GM23338 (cell line): ENCODE data around the gene F8A3. TPM values are rescaled to one million over a fixed set of nuclear protein-coding genes. Genes with fewer than 3 reads are reported as not detected.

Source experiments
- ATAC-seq: fragments of 200-7000 bp; cut with Tn5 transposase; 3 replicates; pipeline ENCODE4 v1.9.1; 2020
- DNase-seq: peaks from one replicate; pipeline ENCODE4 v3.0.0-alpha.2; 2015; ENCODE audit warnings: low spot score
- H2AFZ ChIP-seq: fragments of 200-600 bp; sonication (generic); 2 replicates; pipeline ENCODE4 v1.8.0; 2016; ENCODE audit warnings: antibody characterized with exemption, mild to moderate bottlenecking, moderate library complexity
- H3F3A ChIP-seq: fragments of 200-600 bp; sonication (generic); replicated peaks from 2 replicates; pipeline ENCODE4 v1.8.0; 2017; ENCODE audit warnings: antibody characterized with exemption, mixed run types, low read depth
- H3K27ac ChIP-seq: fragments of 200-600 bp; sonication (generic); 2 replicates; pipeline ENCODE4 v1.6.1; 2016; ENCODE audit warnings: low read depth
- H3K27me3 ChIP-seq: fragments of 200-600 bp; sonication (generic); 2 replicates; pipeline ENCODE4 v1.8.0; 2016; ENCODE audit warnings: mild to moderate bottlenecking, mixed run types, moderate library complexity; ENCODE audit not compliant: insufficient read depth
- H3K36me3 ChIP-seq: fragments of 200-600 bp; sonication (generic); 2 replicates; pipeline ENCODE4 v1.8.0; 2016; ENCODE audit warnings: mild to moderate bottlenecking; ENCODE audit not compliant: insufficient read depth
- H3K4me1 ChIP-seq: fragments of 200-600 bp; sonication (generic); 2 replicates; pipeline ENCODE4 v1.8.0; 2016; ENCODE audit warnings: mild to moderate bottlenecking, moderate library complexity; ENCODE audit not compliant: insufficient read depth
- H3K4me2 ChIP-seq: fragments of 200-600 bp; sonication (generic); 2 replicates; pipeline ENCODE4 v1.7.1; 2017; ENCODE audit warnings: mixed run types
- H3K4me3 ChIP-seq: fragments of 200-600 bp; sonication (generic); 2 replicates; pipeline ENCODE4 v1.6.1; 2016; ENCODE audit warnings: mixed run types
- H3K79me2 ChIP-seq: fragments of 200-600 bp; sonication (generic); replicated peaks from 2 replicates; pipeline ENCODE4 v1.8.0; 2017; ENCODE audit warnings: mild to moderate bottlenecking; ENCODE audit not compliant: insufficient read depth
- H3K9me2 ChIP-seq: fragments of 200-600 bp; sonication (generic); 2 replicates; pipeline ENCODE4 v1.8.0; 2017; ENCODE audit not compliant: insufficient read depth
- H4K20me1 ChIP-seq: fragments of 200-600 bp; sonication (generic); replicated peaks from 2 replicates; pipeline ENCODE4 v1.8.0; 2017; ENCODE audit warnings: mild to moderate bottlenecking; ENCODE audit not compliant: insufficient read depth
- H3K27ac Mint-ChIP-seq: 2 replicates; pipeline ENCODE4 v1.8.0; 2020; ENCODE audit warnings: inconsistent platforms, mild to moderate bottlenecking, moderate library complexity, mixed read lengths
- H3K27me3 Mint-ChIP-seq: 3 replicates; pipeline ENCODE4 v1.8.0; 2022; ENCODE audit warnings: low read depth, mild to moderate bottlenecking, moderate library complexity, mixed read lengths, inconsistent platforms; ENCODE audit not compliant: insufficient read depth, poor library complexity
- H3K36me3 Mint-ChIP-seq: 3 replicates; pipeline ENCODE4 v1.8.0; 2021; ENCODE audit warnings: low read depth, mild to moderate bottlenecking, inconsistent platforms, moderate library complexity, mixed read lengths
- H3K4me1 Mint-ChIP-seq: 3 replicates; pipeline ENCODE4 v1.8.0; 2020; ENCODE audit warnings: mild to moderate bottlenecking, inconsistent platforms, mixed read lengths
- H3K4me3 Mint-ChIP-seq: 3 replicates; pipeline ENCODE4 v1.8.0; 2021; ENCODE audit warnings: moderate library complexity, mild to moderate bottlenecking, inconsistent platforms, mixed read lengths
- H3K9me3 Mint-ChIP-seq: 3 replicates; pipeline ENCODE4 v1.8.0; 2020; ENCODE audit warnings: moderate library complexity, mild to moderate bottlenecking, inconsistent platforms, mixed read lengths
- CREB1 ChIP-seq: fragments of 250-450 bp; sonication (Bioruptor Pico); IDR thresholded peaks from 2 replicates; pipeline ENCODE4 v1.5.0; 2020; ENCODE audit warnings: low read depth, mild to moderate bottlenecking, moderate library complexity
- EZH2 ChIP-seq: fragments of 200-600 bp; sonication (generic); IDR thresholded peaks from one replicate; pipeline ENCODE4 v1.8.0; 2017; ENCODE audit warnings: antibody characterized with exemption, mild to moderate bottlenecking, low read depth; ENCODE audit not compliant: unreplicated experiment
- EZH2phosphoT487 ChIP-seq: fragments of 200-600 bp; sonication (generic); IDR thresholded peaks from one replicate; pipeline ENCODE4 v1.8.1; 2018; ENCODE audit warnings: antibody characterized with exemption; ENCODE audit not compliant: unreplicated experiment
- NANOG ChIP-seq: IDR thresholded peaks from 2 replicates; pipeline ENCODE4 v1.6.1; 2016; ENCODE audit warnings: antibody characterized with exemption, borderline replicate concordance
- STAT1 ChIP-seq: IDR thresholded peaks from one replicate; pipeline ENCODE4 v1.6.1; 2016; ENCODE audit warnings: antibody characterized with exemption; ENCODE audit not compliant: unreplicated experiment
- ZNF114 ChIP-seq: fragments of 250-450 bp; sonication (Bioruptor Pico); IDR thresholded peaks from 2 replicates; pipeline ENCODE4 v1.5.0; 2020; ENCODE audit warnings: mild to moderate bottlenecking, moderate library complexity
- polyA plus RNA-seq: library from polyadenylated mRNA; unstranded; fragments of >200 nt; fragmentation: Nextera tagmentation; extraction: Ambion mirVana; gene quantifications from 2 replicates; pipeline ENCODE4 v1.2.1, GENCODE V29; 2016
- total RNA-seq: library from RNA; depleted of rRNA; stranded (reverse); fragments of >200 nt; shearing (Covaris generic); gene quantifications from 2 replicates; pipeline ENCODE4 v1.2.3, GENCODE V29; 2014
- TF ChIP-seq, protein P1 (sequence below), 2 experiments: fragments of 200-600 bp in 1 of 2; sonication (generic) in 1 of 2; conservative IDR thresholded peaks; 2 replicates each; pipeline versions ENCODE4 v1.5.1 to v1.6.1; 2016 to 2017; ENCODE audit warnings: antibody characterized with exemption in 2 of 2, low read depth in 2 of 2, mild to moderate bottlenecking in 2 of 2, moderate library complexity in 1 of 2
- TF ChIP-seq, protein P2 (sequence below): IDR thresholded peaks from 2 replicates; pipeline ENCODE4 v1.6.1; 2016; ENCODE audit warnings: antibody characterized with exemption
- TF ChIP-seq, protein P3 (sequence below): fragments of 250-450 bp; sonication (Bioruptor Pico); IDR thresholded peaks from 2 replicates; pipeline ENCODE4 v1.5.0; 2020; ENCODE audit warnings: mild to moderate bottlenecking, moderate library complexity
- TF ChIP-seq, protein P4 (sequence below): IDR thresholded peaks from one replicate; pipeline ENCODE4 v1.6.1; 2018; ENCODE audit warnings: antibody characterized with exemption; ENCODE audit not compliant: unreplicated experiment

Gene F8A3
- total and polyA plus RNA-seq, 2 experiments from 2014 or later = 0.87 TPM; not detected in 1

DNA sequence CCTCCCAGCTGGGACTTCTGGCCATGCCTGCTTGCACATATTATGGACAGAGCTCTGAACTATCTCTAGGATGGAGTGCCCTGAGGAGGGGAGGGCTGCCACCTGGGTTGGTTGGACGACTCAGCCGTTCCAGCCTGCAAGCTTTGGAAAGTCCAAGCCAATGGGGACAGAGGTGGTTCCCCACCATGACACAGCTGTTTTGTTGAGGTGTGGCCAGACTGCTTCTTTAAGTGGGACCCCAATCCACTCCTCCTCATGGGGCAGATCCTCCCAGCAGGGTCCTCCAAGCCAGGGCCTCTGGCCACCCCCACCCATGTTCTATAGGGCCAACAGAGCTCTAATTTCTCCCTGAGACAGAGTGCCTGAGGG is 22.7 kb downstream of the F8A3 start:
- Histone ChIP-seq H3F3A (no peaks in the 10 kb centered on the region), H4K20me1 (no peaks in the 10 kb centered on the region), H3K36me3 (no peaks in the 10 kb centered on the region), H3K27me3 (no peaks in the 10 kb centered on the region), H2AFZ (no peak overlapping the region), H3K4me3 (no peak overlapping the region), H3K9me2 (no peaks in the 10 kb centered on the region), H3K79me2 (no peaks in the 10 kb centered on the region), H3K4me1 (no peaks in the 10 kb centered on the region), H3K4me2 (no peak overlapping the region), H3K27ac (no peak overlapping the region)
- Mint-ChIP-seq H3K4me3 (no peak overlapping the region), H3K27me3 (no peaks in the 10 kb centered on the region), H3K36me3 (peaks cover 5% of the 10 kb centered on the region; the same call in 2 of the 3 replicates), H3K4me1 (no peaks in the 10 kb centered on the region), H3K9me3 (peaks cover 26% of the 10 kb centered on the region), H3K27ac (no peak overlapping the region)
- DNase-seq (no peak), ATAC-seq (no peak)
- TF ChIP-seq NANOG (no peak), STAT1 (no peak), CREB1 (CRISPR knock-in tag) (no peak), EZH2 (no peak), ZNF114 (CRISPR knock-in tag) (no peak), EZH2phosphoT487 (no peak)
- TF ChIP-seq, protein P1, sequence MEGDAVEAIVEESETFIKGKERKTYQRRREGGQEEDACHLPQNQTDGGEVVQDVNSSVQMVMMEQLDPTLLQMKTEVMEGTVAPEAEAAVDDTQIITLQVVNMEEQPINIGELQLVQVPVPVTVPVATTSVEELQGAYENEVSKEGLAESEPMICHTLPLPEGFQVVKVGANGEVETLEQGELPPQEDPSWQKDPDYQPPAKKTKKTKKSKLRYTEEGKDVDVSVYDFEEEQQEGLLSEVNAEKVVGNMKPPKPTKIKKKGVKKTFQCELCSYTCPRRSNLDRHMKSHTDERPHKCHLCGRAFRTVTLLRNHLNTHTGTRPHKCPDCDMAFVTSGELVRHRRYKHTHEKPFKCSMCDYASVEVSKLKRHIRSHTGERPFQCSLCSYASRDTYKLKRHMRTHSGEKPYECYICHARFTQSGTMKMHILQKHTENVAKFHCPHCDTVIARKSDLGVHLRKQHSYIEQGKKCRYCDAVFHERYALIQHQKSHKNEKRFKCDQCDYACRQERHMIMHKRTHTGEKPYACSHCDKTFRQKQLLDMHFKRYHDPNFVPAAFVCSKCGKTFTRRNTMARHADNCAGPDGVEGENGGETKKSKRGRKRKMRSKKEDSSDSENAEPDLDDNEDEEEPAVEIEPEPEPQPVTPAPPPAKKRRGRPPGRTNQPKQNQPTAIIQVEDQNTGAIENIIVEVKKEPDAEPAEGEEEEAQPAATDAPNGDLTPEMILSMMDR (conservative IDR thresholded peaks at IDR 0.05; ENCODE audit: low read depth in 2 of 2) = no peak
- TF ChIP-seq, protein P2, sequence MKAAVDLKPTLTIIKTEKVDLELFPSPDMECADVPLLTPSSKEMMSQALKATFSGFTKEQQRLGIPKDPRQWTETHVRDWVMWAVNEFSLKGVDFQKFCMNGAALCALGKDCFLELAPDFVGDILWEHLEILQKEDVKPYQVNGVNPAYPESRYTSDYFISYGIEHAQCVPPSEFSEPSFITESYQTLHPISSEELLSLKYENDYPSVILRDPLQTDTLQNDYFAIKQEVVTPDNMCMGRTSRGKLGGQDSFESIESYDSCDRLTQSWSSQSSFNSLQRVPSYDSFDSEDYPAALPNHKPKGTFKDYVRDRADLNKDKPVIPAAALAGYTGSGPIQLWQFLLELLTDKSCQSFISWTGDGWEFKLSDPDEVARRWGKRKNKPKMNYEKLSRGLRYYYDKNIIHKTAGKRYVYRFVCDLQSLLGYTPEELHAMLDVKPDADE = no peak
- TF ChIP-seq, protein P3, sequence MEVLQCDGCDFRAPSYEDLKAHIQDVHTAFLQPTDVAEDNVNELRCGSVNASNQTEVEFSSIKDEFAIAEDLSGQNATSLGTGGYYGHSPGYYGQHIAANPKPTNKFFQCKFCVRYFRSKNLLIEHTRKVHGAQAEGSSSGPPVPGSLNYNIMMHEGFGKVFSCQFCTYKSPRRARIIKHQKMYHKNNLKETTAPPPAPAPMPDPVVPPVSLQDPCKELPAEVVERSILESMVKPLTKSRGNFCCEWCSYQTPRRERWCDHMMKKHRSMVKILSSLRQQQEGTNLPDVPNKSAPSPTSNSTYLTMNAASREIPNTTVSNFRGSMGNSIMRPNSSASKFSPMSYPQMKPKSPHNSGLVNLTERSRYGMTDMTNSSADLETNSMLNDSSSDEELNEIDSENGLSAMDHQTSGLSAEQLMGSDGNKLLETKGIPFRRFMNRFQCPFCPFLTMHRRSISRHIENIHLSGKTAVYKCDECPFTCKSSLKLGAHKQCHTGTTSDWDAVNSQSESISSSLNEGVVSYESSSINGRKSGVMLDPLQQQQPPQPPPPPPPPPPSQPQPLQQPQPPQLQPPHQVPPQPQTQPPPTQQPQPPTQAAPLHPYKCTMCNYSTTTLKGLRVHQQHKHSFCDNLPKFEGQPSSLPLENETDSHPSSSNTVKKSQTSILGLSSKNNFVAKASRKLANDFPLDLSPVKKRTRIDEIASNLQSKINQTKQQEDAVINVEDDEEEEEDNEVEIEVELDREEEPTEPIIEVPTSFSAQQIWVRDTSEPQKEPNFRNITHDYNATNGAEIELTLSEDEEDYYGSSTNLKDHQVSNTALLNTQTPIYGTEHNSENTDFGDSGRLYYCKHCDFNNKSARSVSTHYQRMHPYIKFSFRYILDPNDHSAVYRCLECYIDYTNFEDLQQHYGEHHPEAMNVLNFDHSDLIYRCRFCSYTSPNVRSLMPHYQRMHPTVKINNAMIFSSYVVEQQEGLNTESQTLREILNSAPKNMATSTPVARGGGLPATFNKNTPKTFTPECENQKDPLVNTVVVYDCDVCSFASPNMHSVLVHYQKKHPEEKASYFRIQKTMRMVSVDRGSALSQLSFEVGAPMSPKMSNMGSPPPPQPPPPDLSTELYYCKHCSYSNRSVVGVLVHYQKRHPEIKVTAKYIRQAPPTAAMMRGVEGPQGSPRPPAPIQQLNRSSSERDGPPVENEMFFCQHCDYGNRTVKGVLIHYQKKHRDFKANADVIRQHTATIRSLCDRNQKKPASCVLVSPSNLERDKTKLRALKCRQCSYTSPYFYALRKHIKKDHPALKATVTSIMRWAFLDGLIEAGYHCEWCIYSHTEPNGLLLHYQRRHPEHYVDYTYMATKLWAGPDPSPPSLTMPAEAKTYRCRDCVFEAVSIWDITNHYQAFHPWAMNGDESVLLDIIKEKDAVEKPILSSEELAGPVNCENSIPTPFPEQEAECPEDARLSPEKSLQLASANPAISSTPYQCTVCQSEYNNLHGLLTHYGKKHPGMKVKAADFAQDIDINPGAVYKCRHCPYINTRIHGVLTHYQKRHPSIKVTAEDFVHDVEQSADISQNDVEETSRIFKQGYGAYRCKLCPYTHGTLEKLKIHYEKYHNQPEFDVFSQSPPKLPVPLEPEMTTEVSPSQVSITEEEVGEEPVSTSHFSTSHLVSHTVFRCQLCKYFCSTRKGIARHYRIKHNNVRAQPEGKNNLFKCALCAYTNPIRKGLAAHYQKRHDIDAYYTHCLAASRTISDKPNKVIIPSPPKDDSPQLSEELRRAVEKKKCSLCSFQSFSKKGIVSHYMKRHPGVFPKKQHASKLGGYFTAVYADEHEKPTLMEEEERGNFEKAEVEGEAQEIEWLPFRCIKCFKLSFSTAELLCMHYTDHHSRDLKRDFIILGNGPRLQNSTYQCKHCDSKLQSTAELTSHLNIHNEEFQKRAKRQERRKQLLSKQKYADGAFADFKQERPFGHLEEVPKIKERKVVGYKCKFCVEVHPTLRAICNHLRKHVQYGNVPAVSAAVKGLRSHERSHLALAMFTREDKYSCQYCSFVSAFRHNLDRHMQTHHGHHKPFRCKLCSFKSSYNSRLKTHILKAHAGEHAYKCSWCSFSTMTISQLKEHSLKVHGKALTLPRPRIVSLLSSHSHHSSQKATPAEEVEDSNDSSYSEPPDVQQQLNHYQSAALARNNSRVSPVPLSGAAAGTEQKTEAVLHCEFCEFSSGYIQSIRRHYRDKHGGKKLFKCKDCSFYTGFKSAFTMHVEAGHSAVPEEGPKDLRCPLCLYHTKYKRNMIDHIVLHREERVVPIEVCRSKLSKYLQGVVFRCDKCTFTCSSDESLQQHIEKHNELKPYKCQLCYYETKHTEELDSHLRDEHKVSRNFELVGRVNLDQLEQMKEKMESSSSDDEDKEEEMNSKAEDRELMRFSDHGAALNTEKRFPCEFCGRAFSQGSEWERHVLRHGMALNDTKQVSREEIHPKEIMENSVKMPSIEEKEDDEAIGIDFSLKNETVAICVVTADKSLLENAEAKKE (CRISPR knock-in tag) = no peak
- TF ChIP-seq, protein P4, sequence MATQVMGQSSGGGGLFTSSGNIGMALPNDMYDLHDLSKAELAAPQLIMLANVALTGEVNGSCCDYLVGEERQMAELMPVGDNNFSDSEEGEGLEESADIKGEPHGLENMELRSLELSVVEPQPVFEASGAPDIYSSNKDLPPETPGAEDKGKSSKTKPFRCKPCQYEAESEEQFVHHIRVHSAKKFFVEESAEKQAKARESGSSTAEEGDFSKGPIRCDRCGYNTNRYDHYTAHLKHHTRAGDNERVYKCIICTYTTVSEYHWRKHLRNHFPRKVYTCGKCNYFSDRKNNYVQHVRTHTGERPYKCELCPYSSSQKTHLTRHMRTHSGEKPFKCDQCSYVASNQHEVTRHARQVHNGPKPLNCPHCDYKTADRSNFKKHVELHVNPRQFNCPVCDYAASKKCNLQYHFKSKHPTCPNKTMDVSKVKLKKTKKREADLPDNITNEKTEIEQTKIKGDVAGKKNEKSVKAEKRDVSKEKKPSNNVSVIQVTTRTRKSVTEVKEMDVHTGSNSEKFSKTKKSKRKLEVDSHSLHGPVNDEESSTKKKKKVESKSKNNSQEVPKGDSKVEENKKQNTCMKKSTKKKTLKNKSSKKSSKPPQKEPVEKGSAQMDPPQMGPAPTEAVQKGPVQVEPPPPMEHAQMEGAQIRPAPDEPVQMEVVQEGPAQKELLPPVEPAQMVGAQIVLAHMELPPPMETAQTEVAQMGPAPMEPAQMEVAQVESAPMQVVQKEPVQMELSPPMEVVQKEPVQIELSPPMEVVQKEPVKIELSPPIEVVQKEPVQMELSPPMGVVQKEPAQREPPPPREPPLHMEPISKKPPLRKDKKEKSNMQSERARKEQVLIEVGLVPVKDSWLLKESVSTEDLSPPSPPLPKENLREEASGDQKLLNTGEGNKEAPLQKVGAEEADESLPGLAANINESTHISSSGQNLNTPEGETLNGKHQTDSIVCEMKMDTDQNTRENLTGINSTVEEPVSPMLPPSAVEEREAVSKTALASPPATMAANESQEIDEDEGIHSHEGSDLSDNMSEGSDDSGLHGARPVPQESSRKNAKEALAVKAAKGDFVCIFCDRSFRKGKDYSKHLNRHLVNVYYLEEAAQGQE = no peak
